A673 (cell line): ENCODE data around the gene KLHL33. TPM values are rescaled to one million over a fixed set of nuclear protein-coding genes. Genes with fewer than 3 reads are reported as not detected.

Experiments
- BruUV-seq: library from RNA; stranded (reverse); fragments of 400-500 nt; replicated peaks from 2 replicates; lab custom pipeline; 2021; lab: Mats Ljungman, UMichigan
- CTCF ChIA-PET: fragments of 300-600 bp; sonication (Branson Sonifier 250); formaldehyde crosslinking; loops from one replicate; lab custom pipeline; 2022; ENCODE audit warnings: antibody characterized with exemption; lab: Charles Lee
- POLR2A ChIA-PET: fragments of 300-600 bp; sonication (Branson Sonifier 250); formaldehyde crosslinking; loops from one replicate; lab custom pipeline; 2022; ENCODE audit warnings: antibody characterized with exemption; ENCODE audit not compliant: low non-redundant PET; lab: Charles Lee
- DNase-seq: peaks from one replicate; pipeline ENCODE4 v3.0.0-alpha.2; 2015; ENCODE audit warnings: low spot score
- H3K27ac ChIP-seq: fragments of 200-600 bp; sonication (generic); 2 replicates; pipeline ENCODE4 v1.5.1; 2016; ENCODE audit warnings: mixed run types, low read depth, mild to moderate bottlenecking, mixed read lengths, antibody characterized with exemption, low read length; ENCODE audit not compliant: poor library complexity, severe bottlenecking
- H3K27me3 ChIP-seq: fragments of 200-600 bp; sonication (generic); replicated peaks from 2 replicates; pipeline ENCODE4 v1.6.1; 2017; ENCODE audit warnings: mixed run types, low read depth, mild to moderate bottlenecking, mixed read lengths, antibody characterized with exemption, low read length; ENCODE audit not compliant: insufficient read depth, poor library complexity
- H3K36me3 ChIP-seq: fragments of 200-600 bp; sonication (generic); 2 replicates; pipeline ENCODE4 v1.6.1; 2016; ENCODE audit warnings: mixed run types, mild to moderate bottlenecking, mixed read lengths, antibody characterized with exemption, low read length; ENCODE audit not compliant: insufficient read depth, poor library complexity, severe bottlenecking
- H3K4me1 ChIP-seq: fragments of 200-600 bp; sonication (generic); 2 replicates; pipeline ENCODE4 v1.6.1; 2017; ENCODE audit warnings: mixed run types, mild to moderate bottlenecking, mixed read lengths, antibody characterized with exemption, low read length; ENCODE audit not compliant: insufficient read depth, poor library complexity, severe bottlenecking
- H3K4me3 ChIP-seq: fragments of 200-600 bp; sonication (generic); 2 replicates; pipeline ENCODE4 v1.5.1; 2016; ENCODE audit warnings: low read depth, mixed run types, mild to moderate bottlenecking, mixed read lengths, low read length; ENCODE audit not compliant: poor library complexity, severe bottlenecking
- H3K9me3 ChIP-seq: fragments of 200-600 bp; sonication (generic); 2 replicates; pipeline ENCODE4 v1.6.1; 2016; ENCODE audit warnings: mixed run types, low read depth, mild to moderate bottlenecking, mixed read lengths, antibody characterized with exemption, low read length; ENCODE audit not compliant: poor library complexity, severe bottlenecking
- CTCF ChIP-seq: fragments of 300-800, 200-600 bp; sonication (generic); conservative IDR thresholded peaks from 2 replicates; pipeline ENCODE4 v1.5.1; 2017; ENCODE audit warnings: low read depth, mild to moderate bottlenecking, antibody characterized with exemption, low read length, moderate library complexity, mixed read lengths
- EZH2 ChIP-seq: fragments of 200-600 bp; sonication (generic); IDR thresholded peaks from 2 replicates; pipeline ENCODE4 v1.6.1; 2017; ENCODE audit warnings: borderline replicate concordance, low read depth, mild to moderate bottlenecking, mixed read lengths, antibody characterized with exemption, low read length; ENCODE audit not compliant: poor library complexity, severe bottlenecking
- intact Hi-C: fragments of 100-400 bp; cut with micrococcal nuclease; formaldehyde crosslinking; loops from one replicate; pipeline ENCODE4 v1.10.0; 2022; ENCODE audit not compliant: unreplicated experiment
- total RNA-seq: library from RNA; stranded (reverse); gene quantifications from 2 replicates; pipeline ENCODE4 v1.2.3, GENCODE V29; 2021

The KLHL33 gene
- total RNA-seq, 1 experiment from 2014 or later = 0.04 TPM

GRCh38 chr14:20441461-20441860 lies 5.5 kb upstream of the KLHL33 start:
- Histone ChIP-seq H3K9me3 (no peaks in the 10 kb centered on the region), H3K4me3 (no peak overlapping the region), H3K27me3 (no peaks in the 10 kb centered on the region), H3K36me3 (peaks cover 12% of the 10 kb centered on the region), H3K4me1 (peaks cover 3% of the 10 kb centered on the region), H3K27ac (no peak overlapping the region)
- no TSS peak for BruUV-seq
- DNase-seq = no peak
- TF ChIP-seq CTCF (no peak), EZH2 (no peak)
- intact Hi-C loops = no loop called here
- ChIA-PET CTCF (interaction anchor here (0.5 kb wide), 1 partner anchor 20 kb away, joined by 3 read pairs; no protein-coding TSS in a partner anchor), POLR2A (no interaction called here)

- Histone ChIP-seq H3K36me3 (peaks cover 7% of the 10 kb centered on the region), H3K27me3 (no peaks in the 10 kb centered on the region), H3K4me3 (no peak overlapping the region), H3K27ac (no peak overlapping the region), H3K9me3 (no peaks in the 10 kb centered on the region), H3K4me1 (peaks cover 3% of the 10 kb centered on the region)
- BruUV-seq = no TSS peak
- CTCF ChIA-PET = no interaction called here
- no peak for TF ChIP-seq CTCF
- no peak for TF ChIP-seq EZH2
- DNase-seq = peak; percentile 44
- intact Hi-C loops = no loop called here
- POLR2A ChIA-PET = no interaction called here
Observed at GRCh38 chr14:20440882-20441281, 4.9 kb upstream of the KLHL33 start.

- intact Hi-C loops = no loop called here
- Histone ChIP-seq H3K27me3 (no peaks in the 10 kb centered on the region), H3K36me3 (peaks cover 2% of the 10 kb centered on the region), H3K27ac (no peak overlapping the region), H3K4me1 (peaks cover 3% of the 10 kb centered on the region), H3K4me3 (no peak overlapping the region), H3K9me3 (no peaks in the 10 kb centered on the region)
- ChIA-PET POLR2A (no interaction called here), CTCF (no interaction called here)
- no TSS peak for BruUV-seq
- no peak for DNase-seq
- TF ChIP-seq CTCF = no peak
- no peak for TF ChIP-seq EZH2
Observed at GRCh38 chr14:20440465-20440864, 4.5 kb upstream of the KLHL33 start.
